PFSK-1 (cell line): ENCODE data around the gene PIAS4.

Source experiments
- POLR2AphosphoS5 ChIP-seq: IDR thresholded peaks from 2 replicates; pipeline ENCODE4 v1.6.1; 2012; ENCODE audit warnings: low read depth, mild to moderate bottlenecking, control low read depth, low read length, moderate library complexity
- REST ChIP-seq, 2 experiments: IDR thresholded peaks; 2 replicates each; pipeline versions ENCODE4 v1.6.1 to v1.8.0; 2011 to 2012; ENCODE audit warnings: low read depth in 2 of 2, low read length in 2 of 2, control low read depth in 1 of 2, inconsistent platforms in 1 of 2, mild to moderate bottlenecking in 1 of 2, moderate library complexity in 1 of 2; ENCODE audit not compliant: insufficient read depth in 1 of 2
- TAF1 ChIP-seq: IDR thresholded peaks from 2 replicates; pipeline ENCODE4 v1.6.1; 2012; ENCODE audit warnings: low read length, control low read depth, borderline replicate concordance; ENCODE audit not compliant: insufficient read depth

- TF ChIP-seq POLR2AphosphoS5 (no peak), TAF1 (no peak), REST (IDR thresholded peaks at IDR 0.05; ENCODE audit: insufficient read depth in 1 of 2, low read depth in 2 of 2, low read length in 2 of 2) (no peak)
Observed at GRCh38 chr19:3966051-3967017, 41.2 kb upstream of the PIAS4 start.
